Tibial artery (tissue), 4 donors: ENCODE results near the gene LCLAT1.
"Not testable (repeated sequence)": the region's sequence is repeated elsewhere in the genome, so short reads cannot be mapped to it uniquely, and the experiment has no call there.

Source experiments
- DNase-seq, 2 donors: peaks; one replicate each; pipeline ENCODE4 v3.0.0-alpha.2; 2019
- H3K27ac ChIP-seq, 2 donors: fragments of 200-600 bp; sonication (generic) in 1 of 2; 1 replicate in 1 of 2; 2 replicates in 1 of 2; pipeline ENCODE4 v1.5.1; 2018 to 2019; ENCODE audit warnings: mild to moderate bottlenecking in 1 of 2
- H3K27me3 ChIP-seq, 2 donors: fragments of 200-600 bp; sonication (generic) in 1 of 2; one replicate each; pipeline versions ENCODE4 v1.5.1 to v1.6.0; 2016 to 2019
- H3K36me3 ChIP-seq, 3 donors: fragments of 200-600 bp; sonication (generic) in 2 of 3; one replicate each; pipeline ENCODE4 v1.5.1; 2016 to 2019; ENCODE audit warnings: mild to moderate bottlenecking in 2 of 3
- H3K4me1 ChIP-seq, 4 donors: fragments of 200-600 bp; sonication (generic) in 2 of 4; 1 replicate in 3 of 4; 2 replicates in 1 of 4; pipeline ENCODE4 v1.5.1; 2016 to 2019
- H3K4me3 ChIP-seq, 2 donors: fragments of 200-600 bp; sonication (generic) in 1 of 2; 1 replicate in 1 of 2; 2 replicates in 1 of 2; pipeline ENCODE4 v1.5.1; 2018 to 2019; ENCODE audit warnings: mild to moderate bottlenecking in 2 of 2
- H3K9me3 ChIP-seq, 3 donors: fragments of 200-600 bp; sonication (generic) in 1 of 3; one replicate each; pipeline ENCODE4 v1.5.1; 2016 to 2019
- intact Hi-C: fragments of 100-400 bp; cut with DNase I; formaldehyde crosslinking; loops from one replicate; pipeline ENCODE4 v1.15.0; 2023; ENCODE audit warnings: low total_unique reads
- TF ChIP-seq, protein P1 (sequence below), 2 experiments: fragments of 200-600 bp in 1 of 2; fragments of 450-650 bp in 1 of 2; IDR thresholded peaks; one replicate each; pipeline ENCODE4 v1.5.1; 2017 to 2019; ENCODE audit warnings: antibody characterized with exemption in 2 of 2, mild to moderate bottlenecking in 1 of 2, moderate library complexity in 1 of 2

LCLAT1 gene

DNA sequence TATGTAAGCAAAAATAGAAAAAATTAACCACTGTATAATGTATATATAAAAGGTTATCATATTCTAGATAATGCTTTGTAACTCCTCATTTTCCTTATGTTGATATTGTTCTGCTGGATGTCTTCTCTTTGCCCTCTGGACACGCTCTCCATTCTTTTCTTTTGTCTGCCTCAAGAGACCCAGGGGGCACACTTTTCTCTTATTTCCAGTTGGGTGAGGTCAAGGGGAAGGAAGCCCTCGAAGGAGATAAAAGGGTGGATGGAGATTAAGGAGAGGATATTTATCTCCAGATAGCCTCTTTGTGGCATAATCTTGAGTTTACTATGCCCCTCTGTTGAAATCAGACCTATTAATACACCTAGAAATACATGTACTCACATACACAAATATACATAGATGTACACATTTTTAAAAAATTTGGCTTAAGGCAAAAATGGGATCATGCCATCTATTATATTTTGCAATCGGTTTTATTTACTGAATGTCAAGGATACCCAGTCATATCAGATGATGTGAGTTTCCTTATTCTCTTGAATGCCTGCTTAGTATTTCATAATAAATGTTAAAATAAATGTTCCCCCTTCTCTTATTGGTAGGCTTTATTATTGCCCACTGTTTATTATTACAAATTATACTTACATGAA lies 65.3 kb downstream of the LCLAT1 start:
- Histone ChIP-seq H3K9me3 (peaks cover 0 to 4% (median 0%) of the 10 kb centered on the region in 3 donors), H3K27ac (no peak overlapping the region), H3K36me3 (no peaks in the 10 kb centered on the region), H3K4me1 (peaks cover 0 to 46% (median 17%) of the 10 kb centered on the region in 4 donors), H3K27me3 (no peaks in the 10 kb centered on the region), H3K4me3 (no peak overlapping the region)
- DNase-seq, result no peak
- TF ChIP-seq, protein P1, sequence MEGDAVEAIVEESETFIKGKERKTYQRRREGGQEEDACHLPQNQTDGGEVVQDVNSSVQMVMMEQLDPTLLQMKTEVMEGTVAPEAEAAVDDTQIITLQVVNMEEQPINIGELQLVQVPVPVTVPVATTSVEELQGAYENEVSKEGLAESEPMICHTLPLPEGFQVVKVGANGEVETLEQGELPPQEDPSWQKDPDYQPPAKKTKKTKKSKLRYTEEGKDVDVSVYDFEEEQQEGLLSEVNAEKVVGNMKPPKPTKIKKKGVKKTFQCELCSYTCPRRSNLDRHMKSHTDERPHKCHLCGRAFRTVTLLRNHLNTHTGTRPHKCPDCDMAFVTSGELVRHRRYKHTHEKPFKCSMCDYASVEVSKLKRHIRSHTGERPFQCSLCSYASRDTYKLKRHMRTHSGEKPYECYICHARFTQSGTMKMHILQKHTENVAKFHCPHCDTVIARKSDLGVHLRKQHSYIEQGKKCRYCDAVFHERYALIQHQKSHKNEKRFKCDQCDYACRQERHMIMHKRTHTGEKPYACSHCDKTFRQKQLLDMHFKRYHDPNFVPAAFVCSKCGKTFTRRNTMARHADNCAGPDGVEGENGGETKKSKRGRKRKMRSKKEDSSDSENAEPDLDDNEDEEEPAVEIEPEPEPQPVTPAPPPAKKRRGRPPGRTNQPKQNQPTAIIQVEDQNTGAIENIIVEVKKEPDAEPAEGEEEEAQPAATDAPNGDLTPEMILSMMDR (IDR thresholded peaks at IDR 0.05), result no peak
- intact Hi-C loops, result no loop called here

DNA sequence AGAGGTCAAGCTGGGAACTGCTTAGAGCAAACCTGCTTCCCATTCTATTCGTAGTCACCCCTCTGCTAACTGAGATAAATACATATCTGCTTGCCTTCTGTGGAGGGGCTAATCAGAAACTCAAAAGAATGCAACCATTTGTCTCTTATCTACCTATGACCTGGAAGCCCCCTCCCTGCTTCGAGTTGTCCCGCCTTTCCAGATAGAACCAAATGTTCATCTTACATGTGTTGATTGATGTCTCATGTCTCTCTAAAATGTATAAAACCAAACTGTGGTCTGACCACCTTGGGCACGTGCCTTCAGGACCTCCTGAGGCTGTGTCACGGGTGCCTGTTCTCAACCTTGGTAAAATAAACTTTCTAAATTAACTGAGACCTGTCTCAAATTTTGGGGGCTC lies 66.6 kb downstream of the LCLAT1 start:
- H3K4me1 ChIP-seq, result peaks cover 0 to 46% (median 17%) of the 10 kb centered on the region in 4 donors
- H3K9me3 ChIP-seq, H3K27ac ChIP-seq, DNase-seq, intact Hi-C loops, H3K27me3 ChIP-seq, H3K4me3 ChIP-seq, H3K36me3 ChIP-seq: not testable (repeated sequence)

DNA sequence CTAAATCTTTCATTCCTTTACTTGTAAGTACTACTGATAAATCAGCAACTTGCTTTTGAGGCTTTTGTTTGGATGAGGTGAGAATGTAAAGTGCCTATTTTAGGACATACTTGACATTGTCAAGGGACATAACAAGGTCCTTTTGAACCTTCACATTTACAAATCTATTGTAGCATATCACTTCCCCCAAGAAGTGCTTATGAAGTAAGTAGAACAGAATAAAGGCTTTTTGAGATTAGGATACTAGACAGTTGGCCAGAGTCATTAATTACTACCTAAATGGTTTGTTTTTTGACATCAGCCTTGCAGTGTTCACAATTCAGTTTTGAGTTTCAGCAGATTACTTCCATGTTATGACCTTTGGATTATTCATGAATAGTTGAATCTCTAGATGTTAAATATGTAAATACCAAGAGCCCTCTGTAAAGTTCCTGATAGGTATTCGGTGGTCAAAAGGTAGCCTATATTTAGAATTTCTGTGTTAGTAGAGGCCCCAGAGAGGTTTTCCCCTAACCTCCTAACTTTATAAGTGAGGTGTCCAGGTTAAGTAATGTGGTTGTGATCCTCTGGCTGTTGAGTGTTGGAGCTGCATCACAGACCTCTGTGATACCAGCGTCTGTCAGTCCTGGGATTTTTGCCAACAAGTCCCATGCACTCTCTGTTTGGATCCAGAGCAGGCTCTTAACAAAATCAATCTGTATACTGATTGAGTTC lies 67.2 kb downstream of the LCLAT1 start:
- intact Hi-C loops, result no loop called here
- DNase-seq, result no peak
- peaks cover 0 to 5% (median 3%) of the 10 kb centered on the region in 3 donors for H3K36me3 ChIP-seq
- no peak overlapping the region for H3K27ac ChIP-seq
- H3K9me3 ChIP-seq, result peaks cover 0 to 8% (median 3%) of the 10 kb centered on the region in 3 donors
- TF ChIP-seq, protein P1 (IDR thresholded peaks at IDR 0.05), result no peak
- H3K4me3 ChIP-seq, result no peak overlapping the region
- H3K4me1 ChIP-seq, result peaks cover 0 to 46% (median 17%) of the 10 kb centered on the region in 4 donors
- H3K27me3 ChIP-seq, result no peaks in the 10 kb centered on the region

DNA sequence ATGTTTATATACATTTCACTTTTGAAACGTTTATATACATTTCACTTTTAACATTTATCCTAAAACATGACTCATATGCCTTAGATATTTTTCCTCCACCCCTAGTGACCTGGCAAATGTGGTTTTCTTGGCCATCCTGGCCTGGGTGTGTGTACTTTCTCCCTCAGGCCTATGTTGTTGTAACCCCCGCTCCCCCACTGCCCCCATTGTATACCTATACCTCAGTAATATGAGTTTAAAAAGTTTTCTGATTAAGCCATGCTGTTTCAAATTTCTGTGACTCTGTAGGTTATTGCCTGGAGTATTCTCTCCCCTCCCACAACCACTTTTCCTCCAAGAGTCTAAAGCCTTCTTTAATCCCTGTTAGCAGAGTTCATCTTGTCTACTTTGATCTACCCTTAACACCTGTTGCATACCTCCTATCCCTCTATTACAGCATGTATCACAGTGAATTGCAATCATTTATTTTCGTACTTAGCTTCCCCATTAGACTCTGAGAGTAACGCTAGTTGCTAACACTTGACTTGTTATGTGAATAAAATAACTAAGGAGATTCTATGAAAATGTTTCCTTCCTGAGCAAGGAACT lies 67.9 kb downstream of the LCLAT1 start:
- Histone ChIP-seq H3K27ac (no peak overlapping the region), H3K9me3 (peaks cover 0 to 10% (median 3%) of the 10 kb centered on the region in 3 donors), H3K27me3 (no peaks in the 10 kb centered on the region), H3K36me3 (peaks cover 5 to 11% (median 9%) of the 10 kb centered on the region in 3 donors), H3K4me3 (no peak overlapping the region), H3K4me1 (peaks cover 0 to 46% (median 17%) of the 10 kb centered on the region in 4 donors)
- DNase-seq, result no peak
- intact Hi-C loops, result no loop called here
- TF ChIP-seq, protein P1 (IDR thresholded peaks at IDR 0.05), result no peak

DNA sequence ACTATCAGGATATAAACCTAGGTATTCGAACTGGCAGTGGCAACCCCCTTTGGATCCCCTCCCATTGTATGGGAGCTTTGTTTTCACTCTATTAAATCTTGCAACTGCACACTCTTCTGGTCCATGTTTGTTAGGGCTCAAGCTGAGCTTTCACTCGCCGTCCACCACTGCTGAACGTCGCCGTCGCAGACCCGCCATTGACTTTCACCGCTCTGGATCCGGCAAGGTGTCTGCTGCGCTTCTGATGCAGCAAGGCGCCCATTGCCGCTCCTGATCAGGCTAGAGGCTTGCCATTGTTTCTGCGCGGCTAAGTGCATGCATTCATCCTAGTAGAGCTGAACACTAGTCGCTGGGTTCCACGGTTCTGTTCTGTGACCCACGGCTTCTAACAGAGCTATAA lies 69.1 kb downstream of the LCLAT1 start:
- H3K9me3 ChIP-seq, result peaks cover 0 to 10% (median 3%) of the 10 kb centered on the region in 3 donors
- H3K27me3 ChIP-seq, result no peaks in the 10 kb centered on the region
- intact Hi-C loops, result no loop called here
- TF ChIP-seq, protein P1 (IDR thresholded peaks at IDR 0.05), result no peak
- peaks cover 0 to 37% (median 14%) of the 10 kb centered on the region in 4 donors for H3K4me1 ChIP-seq
- H3K36me3 ChIP-seq, result peaks cover 10 to 13% (median 13%) of the 10 kb centered on the region in 3 donors
- DNase-seq, result no peak
- H3K4me3 ChIP-seq, result no peak overlapping the region
- H3K27ac ChIP-seq, result no peak overlapping the region

DNA sequence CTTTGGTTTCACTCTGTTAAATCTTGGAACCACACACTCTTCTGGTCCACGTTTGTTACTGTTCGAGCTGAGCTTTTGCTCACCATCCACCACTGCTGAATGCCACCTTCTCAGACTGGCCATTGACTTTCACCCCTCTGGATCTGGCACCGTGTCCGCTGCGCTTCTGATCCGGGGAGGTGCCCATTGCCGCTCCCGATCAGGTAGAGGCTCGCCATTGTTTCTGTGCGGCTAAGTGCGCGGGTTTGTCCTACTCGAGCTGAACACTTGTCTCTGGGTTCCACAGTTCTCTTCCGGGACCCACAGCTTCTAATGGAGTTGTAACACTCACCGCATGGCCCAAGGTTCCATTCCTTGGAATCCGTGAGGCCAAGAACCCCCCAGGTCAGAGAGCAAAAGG lies 72.8 kb downstream of the LCLAT1 start:
- Histone ChIP-seq H3K27ac (no peak overlapping the region), H3K4me1 (peaks cover 0 to 8% (median 2%) of the 10 kb centered on the region in 4 donors), H3K27me3 (no peaks in the 10 kb centered on the region), H3K9me3 (peaks cover 0 to 10% (median 3%) of the 10 kb centered on the region in 3 donors), H3K4me3 (no peak overlapping the region), H3K36me3 (peaks cover 10 to 13% (median 13%) of the 10 kb centered on the region in 3 donors)
- TF ChIP-seq, protein P1 (IDR thresholded peaks at IDR 0.05), result no peak
- intact Hi-C loops, result no loop called here
- no peak for DNase-seq
